Activated CD8-positive, alpha-beta memory T cell treated with anti-CD3 and anti-CD28 coated beads, Interleukin-2, amount 50 U/mL, for 48 hours (primary cell): Measurements from ENCODE around the gene DHX34.
"Not testable (repeated sequence)": the region's sequence is repeated elsewhere in the genome, so short reads cannot be mapped to it uniquely, and the experiment has no call there.

Experiments
- DNase-seq: peaks from one replicate; pipeline ENCODE4 v3.0.0-alpha.2; 2020

Gene DHX34

DNA sequence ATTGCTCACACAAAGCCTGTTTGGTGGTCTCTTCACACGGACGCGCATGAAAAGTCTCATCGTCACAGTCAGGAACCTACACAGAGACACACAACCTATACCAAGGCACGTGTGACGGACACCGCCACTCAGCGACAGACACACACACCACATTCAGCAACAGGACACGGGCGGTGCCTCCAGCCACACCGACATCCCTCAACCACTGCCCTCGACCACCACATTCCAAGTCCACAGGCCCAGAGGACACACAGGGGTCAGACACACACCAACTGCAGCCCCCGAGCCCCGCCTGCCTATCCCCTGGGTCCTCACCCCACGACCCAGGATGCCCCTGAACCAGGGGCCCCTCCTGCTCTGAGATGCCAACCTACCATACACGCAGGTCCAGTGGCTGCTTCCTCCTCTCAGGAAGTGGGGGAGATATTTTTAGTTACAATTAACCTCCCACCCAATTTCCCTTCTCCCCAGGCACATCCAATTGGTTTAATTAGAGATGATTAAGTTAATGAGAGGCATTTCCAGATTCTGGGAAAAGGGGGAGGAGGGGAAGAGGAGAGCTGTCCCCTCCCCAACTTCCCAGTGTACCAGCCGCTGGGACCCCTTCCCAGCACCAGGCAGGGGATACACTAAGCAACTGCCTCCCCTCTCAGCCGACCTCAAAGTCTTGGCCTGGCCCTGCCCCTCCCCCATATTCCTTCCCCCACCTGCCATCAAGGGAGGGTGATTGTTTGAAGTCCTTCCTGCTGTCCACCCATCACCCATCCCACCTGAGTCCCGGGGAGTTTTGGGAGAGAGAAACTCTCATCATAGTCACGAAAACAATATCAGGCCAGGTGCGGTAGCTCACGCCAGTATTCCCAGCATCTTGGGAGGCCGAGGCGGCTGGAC is 49.8 kb downstream of the DHX34 start:
- no peak for DNase-seq

DNA sequence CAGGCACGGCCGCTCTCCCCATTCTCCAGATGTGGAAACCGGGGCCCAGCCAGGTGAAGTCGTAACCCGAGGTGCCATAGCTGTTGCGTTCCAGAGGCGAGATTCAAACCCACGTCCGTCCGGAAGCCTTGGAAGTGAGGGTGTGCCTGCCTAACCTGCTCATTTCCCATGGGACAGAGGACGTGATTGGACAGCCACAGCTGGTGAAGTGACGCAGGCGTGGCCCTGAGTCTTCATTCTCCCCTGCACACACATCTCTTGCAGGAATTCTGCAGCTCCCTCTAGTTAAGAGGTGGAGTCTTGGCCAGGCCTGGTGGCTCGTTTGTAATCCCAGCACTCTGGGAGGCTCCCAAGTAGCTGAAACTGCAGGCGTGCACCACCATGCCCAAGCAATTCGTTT is 53.4 kb downstream of the DHX34 start:
- DNase-seq = no peak

DNA sequence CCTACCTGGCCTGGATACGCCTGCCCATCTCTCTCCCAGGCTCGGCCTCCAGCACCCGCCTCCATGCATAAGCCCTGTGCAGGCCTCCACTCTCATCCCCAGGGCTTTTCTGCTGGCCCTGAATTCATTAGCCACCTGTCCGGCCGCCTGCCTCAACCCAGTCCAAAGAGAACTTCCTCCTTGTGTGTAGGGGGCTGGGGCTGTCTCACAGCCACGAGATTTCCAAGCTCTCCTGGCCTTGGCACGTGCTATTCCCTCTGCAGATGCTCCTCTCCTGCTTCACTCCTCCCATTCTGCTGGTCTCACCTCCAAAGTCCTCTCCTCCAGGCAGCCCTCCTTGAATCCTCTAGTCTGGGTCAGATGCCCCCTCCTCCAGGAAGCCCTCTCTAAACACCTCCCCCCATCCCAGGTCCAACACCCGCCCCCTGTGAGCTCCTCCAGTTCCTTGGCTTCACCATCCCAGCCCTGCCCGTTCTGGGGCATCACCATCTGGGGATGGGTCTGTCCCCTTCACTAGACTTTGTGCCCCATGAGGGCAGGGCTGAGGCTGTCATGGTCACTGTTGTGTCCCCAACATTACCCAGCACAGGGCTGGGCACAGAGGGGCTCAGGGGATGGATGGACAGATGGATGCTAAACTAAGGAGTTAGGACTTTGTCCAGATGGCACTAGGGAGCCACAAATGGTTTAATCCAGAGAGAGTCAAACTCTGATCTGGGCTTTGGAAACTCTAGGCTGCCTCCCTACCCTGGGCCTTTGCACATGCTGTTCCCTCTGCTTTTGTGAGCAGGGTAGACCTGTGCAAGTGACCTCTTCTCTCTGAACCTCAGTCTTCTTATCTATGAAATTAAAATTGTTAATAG is 55.5 kb downstream of the DHX34 start:
- DNase-seq = no peak

DNA sequence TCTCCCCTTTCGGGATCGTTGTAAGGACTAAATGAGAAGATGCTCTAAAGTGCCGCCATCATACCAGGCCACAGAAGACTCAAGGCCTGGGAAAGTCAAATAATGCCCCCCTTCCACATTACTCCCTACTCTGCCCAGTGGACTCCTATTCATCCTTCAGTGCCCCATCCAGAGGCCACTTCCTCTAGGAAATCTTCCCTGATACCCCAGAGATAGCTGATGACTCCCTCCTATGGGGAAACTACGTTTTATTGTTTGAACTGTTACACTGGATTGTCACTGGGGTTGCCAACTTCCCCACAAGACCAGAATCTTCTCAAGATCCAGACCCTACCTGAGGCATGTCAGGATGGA is 56.1 kb downstream of the DHX34 start:
- DNase-seq = no peak

DNA sequence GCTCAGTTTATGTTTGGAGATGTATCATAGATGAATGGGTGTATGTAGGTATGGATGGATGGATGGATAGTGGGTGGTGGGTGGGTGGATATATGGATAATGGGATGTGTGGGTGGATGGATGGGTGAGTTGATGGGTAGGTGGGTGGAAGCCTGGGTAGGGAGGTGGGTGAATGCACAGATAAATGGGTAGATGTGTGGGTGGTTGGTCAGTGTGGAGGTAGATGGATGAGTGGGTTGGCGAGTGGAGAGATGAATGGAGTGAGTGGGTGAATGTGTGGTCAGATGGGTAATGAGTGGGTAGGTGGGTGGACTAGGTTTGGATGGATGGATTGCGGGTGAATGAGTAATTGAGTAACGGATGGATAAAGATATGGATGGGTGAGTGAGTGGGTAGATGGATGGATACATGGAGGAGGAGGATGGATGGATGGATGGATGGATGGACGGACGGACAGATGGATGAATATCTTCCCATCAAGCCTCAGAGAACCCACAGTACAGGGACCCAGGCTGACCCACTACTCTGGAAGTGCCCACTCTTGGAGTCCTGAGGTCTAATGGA is 56.8 kb downstream of the DHX34 start:
- no peak for DNase-seq

DNA sequence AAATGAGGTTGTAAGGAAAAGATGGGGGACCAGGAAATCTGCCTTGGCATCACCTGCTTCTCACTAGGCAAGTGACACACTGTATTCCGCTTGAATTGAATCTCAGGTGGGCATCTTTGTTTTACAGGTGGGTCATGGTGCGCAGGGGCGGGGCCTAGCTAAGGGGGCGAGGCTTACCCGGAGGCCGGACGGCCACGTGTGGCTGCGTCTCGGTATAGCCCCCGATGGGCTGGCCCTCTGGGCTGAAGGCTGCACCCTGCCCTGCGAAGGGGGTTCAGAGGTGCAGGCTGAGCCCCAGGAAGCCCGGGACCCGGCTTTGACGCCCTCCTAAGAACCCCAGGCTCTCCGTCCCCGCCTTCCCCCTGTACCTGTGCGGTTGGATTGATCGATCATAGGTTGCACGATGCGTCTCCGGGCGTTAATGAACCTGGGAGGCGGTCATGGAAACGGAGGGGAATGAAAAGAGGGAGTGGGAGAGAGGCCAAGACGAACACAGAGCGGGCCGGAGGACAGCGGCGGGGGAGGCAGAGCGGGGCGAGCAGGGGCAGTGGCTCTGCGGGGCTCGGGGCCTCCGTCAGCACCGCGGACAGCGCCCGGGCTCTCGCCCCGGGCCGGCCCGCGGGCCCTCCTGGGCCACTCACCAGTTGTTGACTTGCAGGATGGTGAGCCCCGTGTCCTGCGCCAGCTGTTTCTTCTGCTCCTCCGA is 57.7 kb downstream of the DHX34 start:
- no peak for DNase-seq

DNA sequence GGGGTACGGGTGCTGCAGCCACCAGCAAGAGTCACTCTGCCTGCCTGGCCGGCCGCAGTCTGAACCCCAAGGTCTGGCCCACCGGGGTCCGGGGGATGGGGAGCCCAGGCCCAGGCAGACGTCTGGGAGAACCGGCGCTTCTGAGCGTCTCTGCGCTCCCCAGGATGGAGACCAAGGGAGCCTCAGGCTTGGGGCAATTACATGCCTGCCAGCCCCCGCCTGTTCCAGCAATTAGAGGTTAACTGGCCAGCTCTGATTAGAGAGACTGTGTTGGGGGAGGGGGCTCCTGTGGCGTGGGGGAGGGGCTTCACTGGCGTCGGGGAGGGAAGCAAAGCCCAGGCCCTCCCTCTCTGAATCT is 58.3 kb downstream of the DHX34 start:
- DNase-seq = no peak

DNA sequence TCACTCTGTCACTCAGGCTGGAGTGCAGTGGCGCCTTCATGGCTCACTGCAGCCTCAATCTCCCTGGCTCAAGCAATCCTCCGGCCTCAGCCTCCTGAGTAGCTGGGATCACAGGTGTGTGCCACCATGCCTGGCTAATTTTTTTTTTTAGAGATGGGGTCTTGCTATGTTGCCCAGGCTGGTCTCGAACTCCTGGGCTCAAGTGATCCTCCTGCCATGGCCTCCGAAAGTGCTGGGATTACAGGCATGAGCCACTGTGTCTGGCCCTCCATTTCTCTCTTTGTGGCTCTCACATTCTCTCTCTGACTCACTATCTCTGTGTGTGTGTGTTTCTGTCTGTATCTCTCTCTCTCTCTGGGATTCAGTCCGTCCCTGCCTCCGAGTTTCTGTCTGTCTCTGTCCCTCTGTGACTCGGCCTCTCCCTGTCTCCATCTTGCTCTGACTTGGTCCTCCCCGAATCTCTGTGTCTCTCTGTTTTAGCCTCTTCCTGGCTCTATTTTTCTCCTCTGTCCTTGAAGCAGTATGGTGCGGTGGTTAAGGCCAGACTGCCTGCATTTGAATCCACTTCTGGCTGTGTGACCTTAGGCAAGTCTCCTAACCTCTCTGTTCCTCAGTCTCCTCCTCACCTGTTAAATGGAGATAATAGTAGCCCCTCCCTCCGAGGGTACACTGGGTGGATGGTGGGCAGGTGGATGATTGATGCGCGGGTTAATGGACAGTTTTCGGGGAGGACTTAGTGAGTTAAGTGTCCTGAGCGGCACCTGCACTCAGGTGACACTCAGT is 59.2 kb downstream of the DHX34 start:
- DNase-seq = no peak

DNA sequence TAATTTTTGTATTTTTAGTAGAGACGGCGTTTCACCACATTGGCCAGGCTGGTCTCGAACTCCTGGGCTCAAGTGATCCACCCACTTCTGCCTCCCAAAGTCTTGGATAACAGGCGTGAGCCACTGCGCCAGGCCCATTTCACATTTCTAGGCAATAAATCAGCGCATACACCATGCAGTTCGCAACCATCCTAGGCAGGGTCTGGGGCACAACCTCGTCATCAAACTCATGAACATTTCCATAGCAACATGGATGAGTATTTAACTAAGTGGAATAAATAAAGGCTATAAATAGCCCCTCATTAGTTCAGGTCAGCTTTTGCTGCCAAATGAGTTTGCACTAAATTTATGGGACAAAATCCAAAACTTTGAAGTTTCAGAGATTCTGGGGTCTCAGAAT is 62.0 kb downstream of the DHX34 start:
- no peak for DNase-seq

DNA sequence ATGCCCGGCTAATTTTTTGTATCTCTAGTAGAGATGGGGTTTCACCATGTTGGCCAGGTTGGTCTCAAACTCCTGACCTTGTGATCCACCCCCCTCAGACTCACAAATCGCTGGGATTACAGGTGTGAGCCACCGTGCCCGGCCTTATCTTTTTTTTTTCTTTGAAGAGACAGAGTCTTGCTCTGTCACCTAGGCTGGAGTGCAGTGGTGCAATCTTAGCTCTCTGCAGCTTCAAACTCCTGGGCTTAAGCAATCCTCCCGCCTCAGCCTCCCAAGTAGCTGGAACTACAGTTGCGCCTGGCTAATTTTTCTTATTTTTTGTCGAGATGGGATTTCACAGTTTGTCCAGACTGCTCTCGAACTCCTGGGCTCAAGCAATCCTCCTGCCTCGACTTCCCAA is 62.6 kb downstream of the DHX34 start:
- DNase-seq = not testable (repeated sequence)

DNA sequence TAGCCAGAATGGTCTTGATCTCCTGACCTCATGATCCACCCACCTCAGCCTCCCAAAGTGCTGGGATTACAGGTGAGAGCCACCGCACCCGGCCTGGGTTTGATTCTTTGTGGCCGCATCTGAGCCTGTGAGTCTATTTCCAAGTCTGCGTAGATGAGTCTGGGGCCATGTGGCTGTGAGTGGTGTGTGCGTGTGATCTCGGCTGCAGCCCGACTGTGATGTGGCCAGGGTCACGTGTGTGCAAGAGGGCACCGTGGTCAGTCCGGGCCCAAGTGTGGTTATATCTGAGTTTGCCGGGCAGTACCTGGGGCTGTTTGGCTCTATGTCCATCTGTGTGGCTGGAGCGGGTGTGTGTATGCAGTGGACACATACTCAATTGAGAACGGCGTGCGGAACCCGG is 64.8 kb downstream of the DHX34 start:
- DNase-seq = no peak

DNA sequence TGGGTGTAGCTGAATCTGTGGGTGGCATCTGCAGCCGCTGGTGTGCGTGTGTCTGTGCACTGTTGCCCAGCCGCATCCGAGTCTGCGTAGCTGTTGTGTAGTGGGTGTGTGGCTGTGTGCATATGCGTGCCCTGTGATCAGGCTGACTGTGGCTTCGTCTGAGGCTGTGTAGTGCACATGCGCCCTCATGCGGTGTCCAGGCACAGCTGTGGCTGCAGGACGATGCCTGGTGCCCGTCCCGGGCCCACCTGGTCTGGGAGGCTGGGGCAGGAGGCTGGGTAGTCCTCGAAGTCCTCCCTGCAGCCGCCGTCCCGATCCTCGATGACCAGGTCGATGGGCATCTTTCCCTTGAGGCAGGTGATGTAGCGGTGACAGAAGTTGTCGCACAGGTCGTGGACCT is 65.4 kb downstream of the DHX34 start:
- DNase-seq = no peak

DNA sequence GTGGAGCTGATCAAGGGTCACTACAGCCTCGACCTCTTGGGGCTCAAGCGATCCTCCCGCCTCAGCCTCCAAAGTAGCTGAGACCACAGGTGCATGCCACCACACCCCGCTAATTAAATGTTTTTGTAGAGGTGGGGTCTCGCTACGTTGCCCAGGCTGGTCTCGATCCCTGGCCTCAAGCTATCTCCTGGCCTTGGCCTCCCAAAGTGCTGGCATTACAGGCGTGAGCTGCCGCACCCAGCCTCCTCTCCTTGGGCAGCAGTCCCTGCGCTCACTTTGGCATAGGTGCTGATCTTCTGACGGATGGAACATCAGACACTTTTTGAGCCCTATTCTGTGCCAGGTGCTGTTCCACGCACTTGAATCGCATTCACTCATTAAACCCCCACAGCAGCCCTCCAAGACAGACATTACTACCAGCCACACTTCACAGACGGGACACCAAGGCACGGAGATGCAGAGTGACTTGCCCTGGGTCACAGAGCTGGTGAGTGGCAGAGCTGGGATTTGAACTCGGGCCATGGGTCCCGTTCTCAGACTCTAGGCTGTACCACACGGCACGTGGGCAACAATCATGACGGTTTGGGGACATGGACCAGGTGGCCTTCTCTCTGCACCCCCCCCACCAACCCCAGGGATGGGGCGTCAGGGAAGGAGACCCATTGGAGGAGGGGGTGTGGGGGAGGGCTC is 67.0 kb downstream of the DHX34 start:
- DNase-seq = no peak

DNA sequence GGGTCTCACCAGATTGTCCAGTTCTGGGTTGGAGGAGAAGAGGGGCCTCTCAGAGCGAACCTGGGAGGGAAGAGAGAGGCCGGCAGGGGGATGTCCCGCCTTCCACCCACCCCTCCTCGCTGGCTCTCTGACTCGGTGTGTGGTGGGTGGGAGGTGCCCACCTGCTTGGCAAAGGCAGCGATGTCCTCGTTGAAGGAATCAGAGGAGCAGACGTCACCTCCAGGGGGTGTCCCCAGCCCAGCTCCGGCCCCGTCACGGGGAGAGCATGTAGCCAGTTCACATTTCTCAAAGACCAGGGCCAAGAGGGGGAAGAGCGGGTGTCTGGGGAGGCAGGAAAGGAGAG is 67.5 kb downstream of the DHX34 start:
- DNase-seq = no peak

DNA sequence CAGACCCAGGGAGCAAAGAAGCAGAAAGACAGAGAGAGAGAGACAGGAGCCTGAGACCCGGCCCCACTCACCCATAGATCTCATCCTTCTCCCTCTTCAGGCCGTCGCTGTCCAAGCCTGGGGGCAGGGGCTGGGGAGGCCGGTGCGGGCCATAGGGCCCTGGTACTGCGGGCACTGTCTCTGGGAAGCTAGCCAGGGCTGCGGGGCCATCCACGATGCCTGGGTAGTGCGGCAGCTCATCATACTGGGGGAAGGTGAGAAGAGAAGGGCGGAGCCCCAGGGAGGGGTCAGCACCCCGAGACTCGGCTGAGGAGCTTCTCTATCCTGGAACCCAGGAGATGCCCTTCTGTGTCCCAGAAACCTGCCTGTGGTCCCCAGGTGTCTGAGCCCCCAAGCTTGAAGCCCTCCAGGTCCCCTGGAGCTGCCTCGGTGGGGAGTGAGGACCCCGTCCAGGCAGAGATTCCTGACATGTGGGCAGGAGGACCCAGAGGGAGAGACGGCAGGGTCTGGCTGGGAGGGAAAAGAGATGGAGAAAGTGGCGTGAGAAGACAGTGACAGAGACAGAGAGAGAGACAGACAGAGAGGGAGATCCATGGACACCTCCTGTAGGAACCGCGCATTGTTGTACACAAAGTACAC is 68.1 kb downstream of the DHX34 start:
- DNase-seq = no peak

DNA sequence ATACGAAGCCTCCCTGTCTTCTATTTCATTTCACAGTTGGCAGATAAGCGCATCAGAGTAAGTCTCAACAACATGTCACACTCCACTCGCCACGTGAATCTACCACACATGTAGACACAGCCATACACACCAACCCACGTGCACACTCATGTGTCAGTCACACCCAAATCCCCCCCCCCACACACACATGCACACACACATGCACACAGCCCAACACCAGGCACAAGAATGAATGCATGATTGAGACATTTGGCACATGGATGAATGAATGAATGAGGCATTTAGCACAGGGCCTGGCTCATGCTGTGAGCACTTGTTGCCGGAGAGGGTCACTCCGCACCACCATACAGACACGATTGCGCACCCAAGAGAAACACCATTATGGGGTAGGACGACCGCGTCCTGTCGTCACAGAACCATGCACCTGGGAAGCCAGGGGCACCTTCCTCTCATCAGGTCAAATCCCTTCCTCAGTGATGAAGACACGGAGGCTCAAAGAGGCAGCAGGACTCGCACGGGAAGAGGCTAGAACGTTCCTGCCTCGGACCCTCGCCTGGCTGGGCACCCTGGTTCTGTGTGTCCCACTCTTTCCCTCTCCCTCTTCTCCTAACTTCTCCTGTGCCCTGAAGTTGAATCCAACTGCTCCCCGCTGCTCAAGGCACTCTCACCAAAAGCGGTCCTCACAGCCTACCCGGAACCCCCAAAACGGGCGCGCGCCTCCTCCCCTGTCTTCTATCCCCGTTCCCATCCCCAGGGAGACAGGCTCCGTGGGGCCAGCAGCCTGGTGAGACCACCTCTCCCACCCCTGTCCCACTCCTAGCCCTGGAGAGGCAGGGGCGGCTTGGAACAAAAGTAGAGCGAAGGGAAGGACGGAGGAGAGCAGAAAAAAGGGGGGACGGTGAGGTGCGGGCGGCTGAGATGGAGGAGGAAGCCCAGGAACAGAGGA is 68.9 kb downstream of the DHX34 start:
- no peak for DNase-seq

DNA sequence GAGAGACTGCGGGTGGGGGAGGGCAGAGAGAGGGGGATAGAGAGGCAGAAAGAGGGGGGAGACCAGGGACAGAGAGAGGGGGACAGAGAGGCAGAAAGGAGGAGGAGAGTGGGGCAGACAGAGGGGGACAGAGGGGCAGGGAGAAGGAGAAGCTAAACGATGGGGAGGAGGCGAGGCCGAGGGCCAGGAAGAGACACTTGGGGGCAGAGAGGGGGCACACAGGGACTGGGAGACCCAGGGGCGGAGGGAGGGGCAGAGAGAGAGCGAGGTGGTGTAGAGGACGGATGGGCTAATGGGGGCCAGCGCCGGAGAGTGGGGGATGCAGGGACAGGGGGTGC is 69.5 kb downstream of the DHX34 start:
- DNase-seq = no peak

DNA sequence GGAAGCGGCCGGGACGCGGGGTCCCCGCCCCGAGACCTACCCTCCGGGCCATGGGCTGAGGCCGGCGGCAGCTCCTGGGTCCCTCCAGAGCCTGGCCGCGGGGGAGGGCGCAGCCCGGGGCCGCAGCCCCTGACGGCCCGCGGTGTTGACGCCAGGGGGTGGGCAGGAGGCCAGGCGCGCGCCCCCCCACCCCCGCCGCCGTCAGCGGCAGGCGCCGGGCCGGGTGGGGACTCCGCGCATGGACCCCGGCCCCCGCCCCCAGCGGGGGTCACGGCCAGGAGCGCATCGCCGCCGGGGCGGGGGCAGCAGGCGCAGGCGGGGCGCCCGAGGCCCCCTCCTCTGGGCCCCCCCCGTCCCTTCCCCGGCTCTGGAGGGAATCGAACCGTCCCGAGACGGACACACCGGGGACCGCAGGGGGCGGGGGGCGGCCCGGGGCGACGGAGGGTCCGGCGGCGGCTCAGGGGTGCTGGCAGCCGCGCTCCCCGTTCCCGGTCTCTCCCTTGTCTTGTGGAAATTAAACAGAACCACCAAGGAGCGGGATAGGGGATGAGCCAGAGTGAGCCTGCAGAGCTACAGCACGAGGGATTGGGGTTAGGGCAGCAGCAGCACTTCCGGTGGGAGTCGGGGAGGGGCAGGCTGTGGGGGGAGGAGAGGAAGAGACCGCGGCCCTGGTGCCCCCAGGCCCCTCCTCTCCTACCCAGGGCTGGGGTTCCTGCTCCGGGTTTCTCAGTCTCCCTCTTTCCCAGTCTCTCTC is 70.1 kb downstream of the DHX34 start, which contains the start of gene MEIS3:
MEIS3 (minus strand) TSS at position 498 of the 754 bp plus-strand sequence; CDS start at position 52, 446 bp downstream.
- no peak for DNase-seq

DNA sequence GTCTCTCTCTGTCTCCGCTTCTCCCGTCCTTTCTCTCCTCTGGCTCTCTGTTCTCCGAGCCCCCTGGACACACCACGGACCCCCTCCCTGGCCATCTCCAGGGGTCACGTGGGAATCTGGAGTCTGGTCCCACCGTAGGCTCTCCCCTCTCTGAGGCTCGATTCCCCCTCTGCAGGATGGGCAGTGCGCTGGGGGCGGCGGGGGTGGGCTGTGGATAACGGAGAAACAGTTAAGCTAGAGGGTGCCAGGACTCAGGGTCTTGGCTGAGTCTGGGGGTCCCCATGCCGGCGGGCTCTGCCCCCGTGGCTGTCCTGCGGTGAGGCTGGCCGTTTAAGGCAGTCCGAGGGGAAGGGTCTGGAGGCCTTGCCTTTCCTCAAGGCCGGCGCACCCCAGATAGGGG is 70.7 kb downstream of the DHX34 start:
- DNase-seq = no peak
